Upper lobe of left lung (tissue), 6 donors: ENCODE measurements around the gene TYMS. TPM values are rescaled to one million over a fixed set of nuclear protein-coding genes. Genes with fewer than 3 reads are reported as not detected.
A peak's percentile ranks its signal among the peaks of the same experiment; 100 is the strongest.

ENCODE experiments used
- ATAC-seq, 2 donors: fragments of 200-7000 bp; cut with Tn5 transposase; one replicate each; pipeline ENCODE4 v1.9.1; 2022; ENCODE audit warnings: mild to moderate bottlenecking in 2 of 2, moderate library complexity in 2 of 2; ENCODE audit not compliant: low FRiP score in 2 of 2
- DNase-seq, 2 donors: peaks; one replicate each; pipeline ENCODE4 v3.0.0-alpha.2; 2019 to 2020
- H3K27ac ChIP-seq, 4 donors: fragments of 200-600 bp; sonication (generic); one replicate each; pipeline ENCODE4 v1.5.1; 2016 to 2019
- H3K27me3 ChIP-seq, 4 donors: fragments of 200-600 bp; sonication (generic); one replicate each; pipeline ENCODE4 v1.5.1; 2017 to 2019
- H3K36me3 ChIP-seq, 4 donors: fragments of 200-600 bp; sonication (generic); one replicate each; pipeline ENCODE4 v1.5.1; 2016 to 2019
- H3K4me1 ChIP-seq, 4 donors: fragments of 200-600 bp; sonication (generic); one replicate each; pipeline ENCODE4 v1.5.1; 2018 to 2019
- H3K4me3 ChIP-seq, 4 donors: fragments of 200-600 bp; sonication (generic); one replicate each; pipeline ENCODE4 v1.5.1; 2017 to 2019; ENCODE audit warnings: mild to moderate bottlenecking in 2 of 4, moderate library complexity in 1 of 4
- H3K9me3 ChIP-seq, 4 donors: fragments of 200-600 bp; sonication (generic); one replicate each; pipeline ENCODE4 v1.5.1; 2018 to 2019
- CTCF ChIP-seq, 6 experiments: fragments of 450-650 bp in 4 of 6; fragments of 200-600 bp in 2 of 6; sonication (generic) in 2 of 6; IDR thresholded peaks; one replicate each; pipeline ENCODE4 v1.5.1; 2016 to 2019; ENCODE audit warnings: antibody characterized with exemption in 6 of 6
- EP300 ChIP-seq, 4 donors: sonication (generic); formaldehyde crosslinking; IDR thresholded peaks; one replicate each; pipeline ENCODE4 v1.5.1; 2017; ENCODE audit warnings: antibody characterized with exemption in 4 of 4, control low read depth in 2 of 4
- POLR2A ChIP-seq, 4 donors: fragments of 450-650 bp; IDR thresholded peaks; one replicate each; pipeline ENCODE4 v1.5.1; 2016 to 2017; ENCODE audit warnings: antibody characterized with exemption in 4 of 4, mild to moderate bottlenecking in 2 of 4
- POLR2AphosphoS5 ChIP-seq, 2 donors: sonication (generic); formaldehyde crosslinking; IDR thresholded peaks; one replicate each; pipeline ENCODE4 v1.5.1; 2017; ENCODE audit warnings: antibody characterized with exemption in 2 of 2
- WGBS, 2 donors: methylation state at CpG; one replicate each; pipeline ENCODE4 v1.1.5; 2017 to 2018; 5-methylcytosine and 5-hydroxymethylcytosine counted together
- total RNA-seq, 6 donors: library from RNA; depleted of rRNA in 4 of 6; stranded (reverse); fragments of >200 nt in 4 of 6; gene quantifications; one replicate each; pipeline versions ENCODE4 v1.1.0 to v1.2.1, GENCODE V29; 2016 to 2021
- donor health status: DM: no; HTN: no; CAD: no; lungs with moderate emphysema.
- donor health status: DM: no; HTN: yes; CAD: no; lungs with severe emphysema.

Gene TYMS
- total RNA-seq, 6 donors from 2014 or later = 5.2 to 16.3 (median 7.6) TPM; not detected in 1

GRCh38 chr18:693466-694187 lies 36.2 kb downstream of the TYMS start:
- Histone ChIP-seq H3K4me3 (no peak overlapping the region), H3K36me3 (peaks cover 0 to 33% (median 22%) of the 10 kb centered on the region in 4 donors), H3K27ac (no peak overlapping the region), H3K27me3 (no peaks in the 10 kb centered on the region), H3K9me3 (no peaks in the 10 kb centered on the region), H3K4me1 (no peaks in the 10 kb centered on the region)
- no peak for DNase-seq
- 61 to 78% methylated on average over 8 of the region's 8 CpGs for WGBS, 2 donors
- no peak for ATAC-seq
- TF ChIP-seq POLR2A (IDR thresholded peaks at IDR 0.05) = no peak
- no peak for TF ChIP-seq CTCF (IDR thresholded peaks at IDR 0.05)
- TF ChIP-seq POLR2AphosphoS5 (IDR thresholded peaks at IDR 0.05) = no peak
- no peak for TF ChIP-seq EP300 (IDR thresholded peaks at IDR 0.05)

DNA sequence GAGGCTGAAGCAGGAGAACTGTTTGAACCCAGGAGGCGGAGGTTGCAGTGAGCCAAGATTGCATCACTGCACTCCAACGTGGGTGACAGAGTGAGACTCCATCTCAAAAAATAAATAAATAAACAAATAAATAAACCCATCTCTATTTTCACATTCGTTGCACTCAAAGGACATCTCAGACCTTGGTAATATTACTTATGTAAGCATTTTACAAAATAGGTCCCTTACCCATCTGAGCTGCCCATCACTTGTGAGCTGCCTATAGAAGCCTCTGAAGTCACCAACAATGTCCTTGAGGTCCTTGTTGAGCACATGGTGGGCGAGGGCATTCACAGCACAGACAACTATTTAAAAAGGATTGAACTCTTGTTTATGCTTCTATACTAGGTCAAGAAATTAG lies 39.6 kb downstream of the TYMS start:
- Histone ChIP-seq H3K36me3 (peaks cover 0 to 28% (median 16%) of the 10 kb centered on the region in 4 donors), H3K4me1 (no peaks in the 10 kb centered on the region), H3K27ac (no peak overlapping the region), H3K27me3 (no peaks in the 10 kb centered on the region), H3K4me3 (no peak overlapping the region), H3K9me3 (no peaks in the 10 kb centered on the region)
- DNase-seq (no peak), ATAC-seq (no peak)
- TF ChIP-seq POLR2A (IDR thresholded peaks at IDR 0.05) (no peak), EP300 (IDR thresholded peaks at IDR 0.05) (no peak), CTCF (IDR thresholded peaks at IDR 0.05) (no peak), POLR2AphosphoS5 (IDR thresholded peaks at IDR 0.05) (no peak)
- WGBS, 2 donors = 91 to 98% methylated on average over 4 of the region's 4 CpGs

- peaks cover 0 to 2% (median under 1%) of the 10 kb centered on the region in 4 donors for H3K4me1 ChIP-seq
- TF ChIP-seq EP300 (IDR thresholded peaks at IDR 0.05) = no peak
- TF ChIP-seq POLR2A (IDR thresholded peaks at IDR 0.05) = no peak
- TF ChIP-seq CTCF (IDR thresholded peaks at IDR 0.05) = peak in 2 of 6 experiments; percentile 15 to 43
- no peak for TF ChIP-seq POLR2AphosphoS5 (IDR thresholded peaks at IDR 0.05)
- DNase-seq (peak in 1 of 2 donors; percentile 66), ATAC-seq (peak in 1 of 2 donors; percentile 58)
- no peak overlapping the region for H3K27ac ChIP-seq
- WGBS, 2 donors = 58 to 68% methylated on average over 10 of the region's 10 CpGs
- H3K27me3 ChIP-seq = no peaks in the 10 kb centered on the region
- H3K9me3 ChIP-seq = no peaks in the 10 kb centered on the region
- H3K4me3 ChIP-seq = no peak overlapping the region
- H3K36me3 ChIP-seq = peaks cover 0 to 20% (median 11%) of the 10 kb centered on the region in 4 donors
These were observed 40.3 kb downstream of the TYMS start for GRCh38 chr18:697800-698199.

GRCh38 chr18:703213-703967 lies 45.9 kb downstream of the TYMS start:
- no peak overlapping the region for H3K4me3 ChIP-seq
- ATAC-seq (peak; percentile 37 to 57), DNase-seq (no peak)
- 67 to 74% methylated on average over 8 of the region's 8 CpGs for WGBS, 2 donors
- H3K36me3 ChIP-seq = peaks cover 4 to 24% (median 13%) of the 10 kb centered on the region in 4 donors
- no peaks in the 10 kb centered on the region for H3K9me3 ChIP-seq
- H3K4me1 ChIP-seq = peaks cover 0 to 13% (median 10%) of the 10 kb centered on the region in 4 donors
- H3K27me3 ChIP-seq = no peaks in the 10 kb centered on the region
- no peak for TF ChIP-seq POLR2AphosphoS5 (IDR thresholded peaks at IDR 0.05)
- no peak for TF ChIP-seq POLR2A (IDR thresholded peaks at IDR 0.05)
- TF ChIP-seq CTCF (IDR thresholded peaks at IDR 0.05) = no peak
- no peak for TF ChIP-seq EP300 (IDR thresholded peaks at IDR 0.05)
- peak overlapping the region in 2 of 4 donors; percentile 11 to 34 for H3K27ac ChIP-seq
